HG03060 (cell line): ENCODE data around the gene UCN2.
"Not testable (repeated sequence)": the region's sequence is repeated elsewhere in the genome, so short reads cannot be mapped to it uniquely, and the experiment has no call there.

Experiments
- ATAC-seq: cut with Tn5 transposase; IDR thresholded peaks from one replicate; pipeline ENCODE4 v1.9.1; 2021; ENCODE audit warnings: low read depth, moderate number of reproducible peaks; ENCODE audit not compliant: unreplicated experiment

Gene UCN2

DNA sequence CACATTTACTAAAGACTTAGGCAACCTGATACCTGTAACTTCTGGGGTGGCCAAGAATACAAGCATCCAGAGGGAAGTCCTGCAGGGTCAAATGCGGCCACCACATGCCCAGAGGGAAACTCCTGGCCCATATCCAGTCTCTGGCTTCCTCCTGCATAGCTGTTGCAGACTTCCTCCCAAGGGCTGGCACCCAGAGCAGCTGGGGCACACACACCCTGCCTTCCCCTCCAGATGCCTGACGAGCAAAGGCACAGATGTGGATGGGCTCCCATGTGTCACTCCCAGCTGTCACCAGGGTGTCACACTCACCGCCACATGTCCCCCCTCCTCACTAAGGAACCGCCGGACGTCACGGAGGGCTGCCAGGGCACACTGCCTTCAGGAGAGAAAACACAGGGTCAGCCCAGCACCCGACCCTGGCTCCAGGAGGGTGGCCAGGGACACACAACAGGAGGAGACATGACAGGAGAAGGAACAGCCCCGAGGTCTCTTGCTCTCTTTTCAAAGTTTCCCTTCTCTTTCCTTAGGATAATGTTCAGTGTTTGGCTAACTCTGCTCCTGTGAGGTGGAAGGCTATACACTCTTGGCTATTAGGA, 20.2 kb downstream of the UCN2 start:
- ATAC-seq: no peak

- ATAC-seq: no peak
Observed at GRCh38 chr3:48538451-48538850, 25.1 kb downstream of the UCN2 start.

GRCh38 chr3:48536785-48537184, 26.8 kb downstream of the UCN2 start:
- ATAC-seq: no peak

DNA sequence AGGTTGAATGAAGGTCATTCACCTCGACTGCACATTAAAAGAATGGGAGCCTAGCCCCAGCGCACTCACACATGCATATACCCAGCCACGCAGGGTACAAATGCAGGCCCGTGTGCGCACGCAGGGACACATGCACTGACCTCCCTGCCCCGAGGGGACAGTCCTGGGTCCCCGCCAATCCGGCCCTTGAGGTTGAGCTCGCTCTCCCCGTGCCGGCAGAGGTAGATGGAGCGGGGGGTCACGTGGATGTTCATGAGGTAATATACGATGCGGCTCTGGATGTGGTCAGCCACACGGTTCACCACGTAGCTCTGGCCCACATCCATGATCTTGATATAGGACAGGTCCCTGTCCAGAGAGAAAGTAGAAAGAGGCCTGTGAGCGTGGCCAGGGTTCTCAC, 27.5 kb downstream of the UCN2 start:
- no peak for ATAC-seq

DNA sequence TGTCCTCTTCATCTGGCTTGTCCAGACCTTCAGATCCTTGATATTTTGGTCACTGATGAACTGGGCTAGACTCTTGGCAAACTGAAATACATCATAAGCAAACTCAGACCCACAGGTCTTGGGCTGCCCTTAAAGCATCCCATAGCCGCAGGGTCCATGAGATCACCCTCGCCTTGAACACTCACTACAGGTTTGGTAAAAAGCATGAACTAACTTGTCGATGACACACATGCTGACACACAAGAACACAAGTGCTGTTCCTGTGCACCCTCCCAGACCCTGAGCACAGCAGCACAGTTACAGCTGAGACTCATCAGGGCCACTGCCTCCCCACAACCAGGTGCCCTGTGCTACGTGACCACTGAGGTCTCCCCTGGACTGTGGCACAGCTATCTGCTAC, 28.0 kb downstream of the UCN2 start:
- no peak for ATAC-seq

GRCh38 chr3:48532977-48533337, 30.6 kb downstream of the UCN2 start:
- no peak for ATAC-seq

- no peak for ATAC-seq
Observed at GRCh38 chr3:48532271-48532976, 31.2 kb downstream of the UCN2 start.

GRCh38 chr3:48530701-48531100, 32.9 kb downstream of the UCN2 start:
- ATAC-seq: not testable (repeated sequence)

GRCh38 chr3:48528754-48529153, 34.8 kb downstream of the UCN2 start:
- ATAC-seq: no peak

GRCh38 chr3:48528048-48528447, 35.5 kb downstream of the UCN2 start:
- no peak for ATAC-seq

DNA sequence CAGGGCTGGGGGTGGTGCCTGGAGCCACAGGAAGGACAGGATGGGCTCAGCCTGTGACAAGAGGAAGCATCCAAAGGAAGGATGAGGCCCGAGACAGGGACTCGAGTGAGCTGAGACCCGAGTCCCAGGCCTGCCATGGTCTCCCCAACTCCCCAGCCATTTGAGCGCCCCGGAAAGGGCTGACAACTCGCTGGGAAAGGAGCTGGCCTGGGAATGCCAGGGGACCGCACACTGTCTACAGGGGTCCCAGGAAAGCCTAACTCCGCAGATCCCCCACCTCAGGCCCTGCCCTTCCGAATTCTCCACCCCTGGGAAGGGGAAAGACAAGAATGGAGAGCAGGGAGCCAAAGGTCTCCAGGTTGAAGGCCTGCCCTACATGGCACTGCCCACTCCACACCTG, 38.6 kb downstream of the UCN2 start:
- no peak for ATAC-seq

GRCh38 chr3:48521635-48522034, 41.9 kb downstream of the UCN2 start:
- no peak for ATAC-seq

DNA sequence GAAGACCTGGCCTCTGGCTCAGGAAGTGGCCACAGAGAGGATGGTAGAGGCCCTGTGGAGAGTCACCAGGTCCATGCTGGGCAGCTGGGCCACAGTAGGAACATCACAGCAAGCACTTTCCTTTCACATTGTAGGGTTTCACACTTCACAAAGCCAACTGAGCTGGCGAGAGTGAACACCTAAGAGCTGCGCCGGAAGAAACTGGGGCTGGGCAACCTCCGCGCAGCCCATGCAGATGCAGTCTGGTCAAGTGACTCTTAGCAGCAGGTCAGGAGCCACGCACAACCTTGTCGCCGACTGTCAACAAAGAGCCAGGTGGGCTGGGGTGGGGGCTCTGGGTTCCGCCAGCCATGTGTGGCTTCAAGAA, 44.3 kb downstream of the UCN2 start:
- no peak for ATAC-seq

DNA sequence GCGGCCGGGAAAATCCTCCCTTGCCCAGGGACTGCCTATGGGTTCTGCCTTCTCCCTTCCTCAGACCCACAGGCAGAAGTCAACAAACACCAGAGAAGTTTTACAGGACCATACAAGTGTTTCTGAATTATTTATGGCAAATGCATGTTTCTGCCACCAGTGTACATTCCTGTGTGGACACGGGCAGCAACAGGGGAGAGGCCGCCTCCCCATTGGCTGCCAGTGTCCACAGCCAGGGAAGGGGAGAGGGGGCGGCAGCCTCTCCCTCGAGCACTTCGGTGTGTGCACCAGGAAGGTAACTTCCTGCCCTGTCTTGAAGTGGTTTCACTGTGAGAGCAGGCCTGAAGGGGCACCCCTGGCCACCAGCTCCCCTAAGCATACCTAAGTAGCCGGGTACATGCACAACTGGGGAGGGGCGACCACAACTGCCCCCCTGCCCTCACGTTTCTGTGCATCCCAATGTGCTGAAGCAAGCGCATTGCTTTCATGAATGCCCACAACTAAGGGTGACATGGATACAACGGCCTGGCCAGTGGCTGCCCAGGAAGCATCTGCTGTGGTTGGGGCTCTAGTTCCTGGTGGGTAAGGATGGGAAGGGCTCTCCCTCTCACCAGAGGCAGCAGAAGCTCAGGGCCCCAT, 44.8 kb downstream of the UCN2 start:
- ATAC-seq: no peak

DNA sequence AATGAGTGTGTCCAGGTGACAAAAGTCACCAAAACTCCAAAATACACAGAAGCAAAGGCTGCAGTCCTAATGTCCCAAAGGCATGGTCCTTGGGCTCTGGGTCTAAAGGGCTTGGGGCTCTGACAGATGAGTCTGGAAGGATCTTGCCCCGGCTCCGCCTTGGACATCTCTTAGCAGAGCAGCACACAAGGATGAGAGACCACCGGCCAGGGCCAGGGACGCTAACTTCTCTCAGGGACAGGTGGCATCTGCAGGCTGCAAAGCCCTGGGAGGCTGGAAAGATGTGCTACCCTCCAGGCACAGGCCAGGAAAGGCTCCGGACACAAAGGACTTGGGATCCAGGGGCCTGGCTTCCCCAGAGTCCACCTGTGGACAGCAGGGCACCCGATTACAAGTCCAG, 45.5 kb downstream of the UCN2 start:
- ATAC-seq: no peak

- ATAC-seq: no peak
Observed at GRCh38 chr3:48516571-48516970, 47.0 kb downstream of the UCN2 start.

- ATAC-seq: no peak
Observed at GRCh38 chr3:48514431-48515227, 49.0 kb downstream of the UCN2 start.
